Hepatocyte (in vitro differentiated cells): ENCODE data around the gene PAK5. TPM values are rescaled to one million over a fixed set of nuclear protein-coding genes. Genes with fewer than 3 reads are reported as not detected.

Source experiments
- DNase-seq: peaks from one replicate; pipeline ENCODE4 v3.0.0-alpha.2; 2016; ENCODE audit warnings: low spot score
- H2AFZ ChIP-seq: fragments of 200-600 bp; sonication (generic); 2 replicates; pipeline ENCODE4 v1.6.0; 2016; ENCODE audit warnings: antibody characterized with exemption, mild to moderate bottlenecking
- H3K27ac ChIP-seq: fragments of 200-600 bp; sonication (generic); 2 replicates; pipeline ENCODE4 v1.5.1; 2016; ENCODE audit warnings: mild to moderate bottlenecking
- H3K27me3 ChIP-seq: fragments of 200-600 bp; sonication (generic); 2 replicates; pipeline ENCODE4 v1.6.1; 2016
- H3K36me3 ChIP-seq: fragments of 200-600 bp; sonication (generic); replicated peaks from 2 replicates; pipeline ENCODE4 v1.5.1; 2016; ENCODE audit warnings: low read depth; ENCODE audit not compliant: insufficient read depth
- H3K4me1 ChIP-seq: fragments of 200-600 bp; sonication (generic); 2 replicates; pipeline ENCODE4 v1.5.1; 2016; ENCODE audit warnings: mild to moderate bottlenecking, moderate library complexity; ENCODE audit not compliant: insufficient read depth
- H3K4me2 ChIP-seq: fragments of 200-600 bp; sonication (generic); 2 replicates; pipeline ENCODE4 v1.6.0; 2016
- H3K4me3 ChIP-seq: fragments of 200-600 bp; sonication (generic); 2 replicates; pipeline ENCODE4 v1.5.1; 2016; ENCODE audit warnings: mild to moderate bottlenecking
- H3K79me2 ChIP-seq: fragments of 200-600 bp; sonication (generic); 2 replicates; pipeline ENCODE4 v1.6.0; 2017; ENCODE audit warnings: mild to moderate bottlenecking
- H3K9me2 ChIP-seq: fragments of 200-600 bp; sonication (generic); replicated peaks from 2 replicates; pipeline ENCODE4 v1.6.0; 2017; ENCODE audit warnings: mild to moderate bottlenecking; ENCODE audit not compliant: insufficient read depth
- H3K9me3 ChIP-seq: fragments of 200-600 bp; sonication (generic); 2 replicates; pipeline ENCODE4 v1.5.1; 2016; ENCODE audit warnings: low read depth, mild to moderate bottlenecking
- H4K20me1 ChIP-seq: fragments of 200-600 bp; sonication (generic); 2 replicates; pipeline ENCODE4 v1.6.0; 2016; ENCODE audit warnings: mild to moderate bottlenecking; ENCODE audit not compliant: insufficient read depth, poor library complexity, severe bottlenecking
- EZH2 ChIP-seq: fragments of 200-600 bp; sonication (generic); IDR thresholded peaks from 2 replicates; pipeline ENCODE4 v1.6.1; 2016; ENCODE audit warnings: antibody characterized with exemption, mild to moderate bottlenecking, borderline replicate concordance
- EZH2phosphoT487 ChIP-seq: fragments of 200-600 bp; sonication (generic); IDR thresholded peaks from one replicate; pipeline ENCODE4 v1.6.1; 2018; ENCODE audit warnings: antibody characterized with exemption, mild to moderate bottlenecking, low read depth, moderate library complexity; ENCODE audit not compliant: unreplicated experiment, severe bottlenecking
- WGBS: methylation state at CpG from one replicate; pipeline ENCODE4 v1.1.6; 2016; ENCODE audit warnings: low lambda C conversion rate; ENCODE audit errors: missing lambda C conversion rate; 5-methylcytosine and 5-hydroxymethylcytosine counted together
- polyA plus RNA-seq: library from polyadenylated mRNA; unstranded; fragments of >200 nt; fragmentation: Nextera tagmentation; extraction: Ambion mirVana; gene quantifications from 2 replicates; pipeline ENCODE4 v1.2.1, GENCODE V29; 2016
- total RNA-seq: library from RNA; depleted of rRNA; stranded (reverse); fragments of >200 nt; gene quantifications from 2 replicates; pipeline ENCODE4 v1.2.3, GENCODE V29; 2014
- TF ChIP-seq, protein P1 (sequence below): fragments of 200-600 bp; sonication (generic); IDR thresholded peaks from 2 replicates; pipeline ENCODE4 v1.5.1; 2016; ENCODE audit warnings: antibody characterized with exemption, mild to moderate bottlenecking; ENCODE audit not compliant: poor library complexity

PAK5 gene
- total and polyA plus RNA-seq, 2 experiments from 2014 or later: 0.56 to 0.97 TPM

DNA sequence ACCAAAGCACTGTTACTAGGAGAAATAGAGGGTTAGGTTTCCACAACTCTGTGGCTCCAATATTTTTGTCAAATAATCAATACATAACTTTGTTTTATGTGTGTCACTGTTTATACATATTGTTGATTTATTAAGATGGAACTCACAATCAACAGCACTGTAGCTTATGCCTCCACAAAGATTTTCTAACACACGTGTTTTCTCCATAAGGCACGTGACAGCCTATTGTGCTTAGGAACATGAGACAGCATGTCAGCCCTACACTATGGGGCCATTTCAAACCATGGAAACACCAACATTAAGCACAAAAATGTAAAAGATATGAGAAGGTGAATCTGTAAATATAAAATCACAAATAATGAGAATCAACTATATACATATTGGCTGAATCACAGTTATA lies 127.0 kb downstream of the PAK5 start:
- H3K27me3 ChIP-seq: no peaks in the 10 kb centered on the region
- no peak overlapping the region for H2AFZ ChIP-seq
- H3K9me3 ChIP-seq: peaks cover 4% of the 10 kb centered on the region
- no peak overlapping the region for H3K27ac ChIP-seq
- H3K9me2 ChIP-seq: no peaks in the 10 kb centered on the region
- H4K20me1 ChIP-seq: no peaks in the 10 kb centered on the region
- no peaks in the 10 kb centered on the region for H3K79me2 ChIP-seq
- WGBS: 75% methylated on average over 2 of the region's 2 CpGs
- TF ChIP-seq EZH2phosphoT487 (no peak), EZH2 (no peak)
- TF ChIP-seq, protein P1, sequence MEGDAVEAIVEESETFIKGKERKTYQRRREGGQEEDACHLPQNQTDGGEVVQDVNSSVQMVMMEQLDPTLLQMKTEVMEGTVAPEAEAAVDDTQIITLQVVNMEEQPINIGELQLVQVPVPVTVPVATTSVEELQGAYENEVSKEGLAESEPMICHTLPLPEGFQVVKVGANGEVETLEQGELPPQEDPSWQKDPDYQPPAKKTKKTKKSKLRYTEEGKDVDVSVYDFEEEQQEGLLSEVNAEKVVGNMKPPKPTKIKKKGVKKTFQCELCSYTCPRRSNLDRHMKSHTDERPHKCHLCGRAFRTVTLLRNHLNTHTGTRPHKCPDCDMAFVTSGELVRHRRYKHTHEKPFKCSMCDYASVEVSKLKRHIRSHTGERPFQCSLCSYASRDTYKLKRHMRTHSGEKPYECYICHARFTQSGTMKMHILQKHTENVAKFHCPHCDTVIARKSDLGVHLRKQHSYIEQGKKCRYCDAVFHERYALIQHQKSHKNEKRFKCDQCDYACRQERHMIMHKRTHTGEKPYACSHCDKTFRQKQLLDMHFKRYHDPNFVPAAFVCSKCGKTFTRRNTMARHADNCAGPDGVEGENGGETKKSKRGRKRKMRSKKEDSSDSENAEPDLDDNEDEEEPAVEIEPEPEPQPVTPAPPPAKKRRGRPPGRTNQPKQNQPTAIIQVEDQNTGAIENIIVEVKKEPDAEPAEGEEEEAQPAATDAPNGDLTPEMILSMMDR: no peak
- no peak for DNase-seq
- H3K4me1 ChIP-seq: no peaks in the 10 kb centered on the region
- H3K36me3 ChIP-seq: no peaks in the 10 kb centered on the region
- no peak overlapping the region for H3K4me3 ChIP-seq
- H3K4me2 ChIP-seq: no peak overlapping the region

DNA sequence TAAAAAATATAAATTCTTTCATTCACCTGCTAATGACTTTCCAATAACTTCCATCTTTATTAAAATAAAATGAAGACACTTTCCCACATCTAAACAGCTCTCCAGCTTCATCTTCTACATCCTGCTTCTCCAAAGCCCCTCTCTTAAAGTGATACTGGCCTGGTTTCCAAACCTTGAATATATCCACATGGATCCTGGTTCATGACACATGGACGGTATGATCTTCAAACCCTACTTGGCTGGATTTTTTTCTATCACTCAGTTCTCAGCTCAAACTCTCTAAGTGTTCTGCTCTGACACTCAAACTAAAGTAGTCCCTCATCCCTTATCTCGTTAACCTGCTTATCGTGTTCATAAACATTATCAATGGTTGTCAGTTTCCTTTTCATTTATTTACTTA lies 128.2 kb downstream of the PAK5 start:
- Histone ChIP-seq H3K79me2 (no peaks in the 10 kb centered on the region), H3K9me2 (no peaks in the 10 kb centered on the region)

DNA sequence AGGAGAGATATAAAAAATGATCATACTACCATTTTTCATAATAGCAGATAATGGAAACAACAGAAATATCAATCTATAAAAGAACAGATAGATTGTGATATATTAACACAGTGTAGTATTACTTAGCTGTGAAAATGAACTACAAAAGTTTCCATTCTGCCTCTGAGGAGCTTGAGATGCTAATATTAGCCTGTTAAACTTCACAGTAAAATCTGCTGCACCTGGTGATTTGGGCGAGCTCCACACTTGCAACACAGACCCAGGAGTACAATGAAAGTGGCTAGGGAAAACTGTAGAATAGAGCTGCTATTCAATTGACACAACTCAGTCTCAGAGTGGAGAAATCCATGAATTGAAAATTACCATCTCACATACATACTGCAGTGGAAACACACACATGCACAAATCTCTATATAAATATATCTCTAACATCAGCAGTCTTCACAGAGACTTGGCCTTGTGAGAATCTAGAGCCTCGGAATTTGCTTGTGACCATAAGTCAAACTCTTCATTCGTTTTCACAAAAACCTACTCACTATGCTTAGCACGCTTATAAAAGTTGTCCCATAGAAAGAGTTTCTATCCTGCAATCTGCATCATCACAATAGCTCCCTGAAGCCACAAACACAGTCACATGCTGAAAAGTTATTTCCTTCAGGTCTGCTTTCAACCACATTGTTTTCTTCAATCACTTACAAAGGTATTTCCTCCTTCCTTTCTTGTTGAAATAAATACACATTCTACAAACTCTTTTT lies 133.0 kb downstream of the PAK5 start:
- no peak for DNase-seq
- H3K27ac ChIP-seq: no peak overlapping the region
- TF ChIP-seq, protein P1: no peak
- TF ChIP-seq EZH2: no peak
- TF ChIP-seq EZH2phosphoT487: no peak
- H3K79me2 ChIP-seq: no peaks in the 10 kb centered on the region
- H3K4me3 ChIP-seq: no peak overlapping the region
- no peaks in the 10 kb centered on the region for H3K36me3 ChIP-seq
- no peaks in the 10 kb centered on the region for H3K9me2 ChIP-seq
- H3K9me3 ChIP-seq: no peaks in the 10 kb centered on the region
- H3K27me3 ChIP-seq: no peaks in the 10 kb centered on the region
- WGBS: 80% methylated on average over 4 of the region's 4 CpGs
- no peak overlapping the region for H3K4me2 ChIP-seq
- H4K20me1 ChIP-seq: no peaks in the 10 kb centered on the region
- H3K4me1 ChIP-seq: no peaks in the 10 kb centered on the region
- no peak overlapping the region for H2AFZ ChIP-seq

More for the DNA sequence above, 128.2 kb downstream of the PAK5 start:
- peaks cover 4% of the 10 kb centered on the region for H3K9me3 ChIP-seq
- H3K4me3 ChIP-seq: no peak overlapping the region
- H4K20me1 ChIP-seq: no peaks in the 10 kb centered on the region
- TF ChIP-seq EZH2phosphoT487: no peak
- TF ChIP-seq EZH2: no peak
- TF ChIP-seq, protein P1: no peak
- H3K27ac ChIP-seq: no peak overlapping the region
- H3K4me2 ChIP-seq: no peak overlapping the region
- H3K4me1 ChIP-seq: no peaks in the 10 kb centered on the region
- H3K27me3 ChIP-seq: no peaks in the 10 kb centered on the region
- H2AFZ ChIP-seq: no peak overlapping the region
- no peaks in the 10 kb centered on the region for H3K36me3 ChIP-seq
- no peak for DNase-seq
- WGBS: 64% methylated on average over 3 of the region's 3 CpGs

DNA sequence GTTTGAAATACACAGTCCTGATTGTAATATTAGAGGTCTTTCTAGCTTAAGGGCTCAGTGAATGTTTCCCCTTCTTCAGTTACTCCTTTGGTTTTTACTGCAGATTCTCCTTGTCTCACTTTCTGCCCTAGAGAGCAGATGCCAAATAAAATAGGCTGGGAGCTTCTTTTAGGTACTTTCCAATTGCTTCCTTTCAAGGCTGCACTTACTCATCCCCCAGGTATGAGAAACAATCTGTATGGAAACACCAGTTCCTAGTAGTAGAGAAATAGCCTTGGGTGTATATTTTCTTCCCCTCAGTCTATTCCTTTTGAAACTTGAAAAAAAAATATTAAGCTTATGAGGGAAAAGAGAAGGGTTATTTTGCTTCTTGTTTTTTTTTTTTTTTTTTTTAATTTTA lies 139.7 kb downstream of the PAK5 start:
- no peak for TF ChIP-seq EZH2
- TF ChIP-seq, protein P1: no peak
- TF ChIP-seq EZH2phosphoT487: no peak
- H3K27ac ChIP-seq: no peak overlapping the region
- H3K4me2 ChIP-seq: no peak overlapping the region
- no peaks in the 10 kb centered on the region for H4K20me1 ChIP-seq
- H2AFZ ChIP-seq: no peak overlapping the region
- no peaks in the 10 kb centered on the region for H3K79me2 ChIP-seq
- no peaks in the 10 kb centered on the region for H3K36me3 ChIP-seq
- no peak overlapping the region for H3K4me3 ChIP-seq
- no peaks in the 10 kb centered on the region for H3K4me1 ChIP-seq
- H3K9me3 ChIP-seq: no peaks in the 10 kb centered on the region
- no peaks in the 10 kb centered on the region for H3K9me2 ChIP-seq
- DNase-seq: no peak
- no peaks in the 10 kb centered on the region for H3K27me3 ChIP-seq
